SK-N-SH (cell line): Measurements from ENCODE around the gene MOV10L1. TPM values are rescaled to one million over a fixed set of nuclear protein-coding genes. Genes with fewer than 3 reads are reported as not detected.

Source experiments
- CTCF ChIA-PET: fragments of 300-600, 350-600 bp; formaldehyde crosslinking; extraction: SDS; loops from one replicate; lab custom pipeline; 2021; lab: Yijun Ruan, JAX
- POLR2A ChIA-PET: fragments of 350-600 bp; sonication (Branson Sonifier 250); formaldehyde crosslinking; extraction: SDS; loops from one replicate; lab custom pipeline; 2020; ENCODE audit warnings: antibody characterized with exemption, inconsistent platforms; lab: Yijun Ruan, JAX
- DNase-seq: peaks from one replicate; pipeline ENCODE4 v3.0.0; 2012
- H2AFZ ChIP-seq: fragments of 200-600 bp; sonication (generic); 2 replicates; pipeline ENCODE4 v1.8.1; 2016; ENCODE audit warnings: antibody characterized with exemption, mild to moderate bottlenecking, low read depth
- H3F3A ChIP-seq: fragments of 200-600 bp; sonication (generic); replicated peaks from 2 replicates; pipeline ENCODE3; 2016; ENCODE audit warnings: antibody characterized with exemption, mild to moderate bottlenecking; ENCODE audit not compliant: insufficient read depth
- H3K27ac ChIP-seq, 2 experiments: fragments of 200-500 bp in 1 of 2; fragments of 200-600 bp in 1 of 2; sonication (Bioruptor generic) in 1 of 2; sonication (generic), shearing (Covaris generic) in 1 of 2; 2 replicates each; pipeline versions ENCODE4 v1.5.1 to v1.6.1; 2014 to 2016; ENCODE audit warnings: low read depth in 2 of 2, inconsistent platforms in 1 of 2, low read length in 1 of 2, mild to moderate bottlenecking in 1 of 2, mixed read lengths in 1 of 2
- H3K27me3 ChIP-seq: fragments of 200-600 bp; sonication (generic), shearing (Covaris generic); 2 replicates; pipeline ENCODE4 v1.6.1; 2016; ENCODE audit warnings: mixed run types; ENCODE audit not compliant: insufficient read depth
- H3K36me3 ChIP-seq, 2 experiments: fragments of 200-500 bp in 1 of 2; fragments of 200-600 bp in 1 of 2; sonication (Bioruptor generic) in 1 of 2; sonication (generic) in 1 of 2; replicated peaks in 1 of 2; 2 replicates each; pipeline versions ENCODE3 to v1.5.1; 2014 to 2016; ENCODE audit warnings: low read length in 1 of 2, mild to moderate bottlenecking in 1 of 2; ENCODE audit not compliant: insufficient read depth in 2 of 2, control insufficient read depth in 1 of 2
- H3K4me1 ChIP-seq, 2 experiments: fragments of 200-500 bp in 1 of 2; fragments of 200-600 bp in 1 of 2; sonication (Bioruptor generic) in 1 of 2; sonication (generic), shearing (Covaris generic) in 1 of 2; 2 replicates each; pipeline versions ENCODE4 v1.5.1 to v1.6.1; 2014 to 2016; ENCODE audit warnings: low read depth in 1 of 2, low read length in 1 of 2, mixed run types in 1 of 2; ENCODE audit not compliant: insufficient read depth in 2 of 2, control insufficient read depth in 1 of 2
- H3K4me2 ChIP-seq: fragments of 200-600 bp; sonication (generic), shearing (Covaris generic); 2 replicates; pipeline ENCODE4 v1.6.1; 2017; ENCODE audit warnings: mixed run types
- H3K4me3 ChIP-seq, 2 experiments: fragments of 200-500 bp in 1 of 2; fragments of 200-600 bp in 1 of 2; sonication (Bioruptor generic) in 1 of 2; sonication (generic), shearing (Covaris generic) in 1 of 2; 2 replicates each; pipeline versions ENCODE4 v1.5.1 to v1.8.1; 2014 to 2016; ENCODE audit warnings: low read depth in 2 of 2, inconsistent platforms in 1 of 2, low read length in 1 of 2, mild to moderate bottlenecking in 1 of 2, mixed read lengths in 1 of 2, moderate library complexity in 1 of 2
- H3K79me2 ChIP-seq: fragments of 200-600 bp; sonication (generic); 2 replicates; pipeline ENCODE4 v1.8.1; 2017; ENCODE audit warnings: mild to moderate bottlenecking; ENCODE audit not compliant: insufficient read depth
- H3K9ac ChIP-seq: fragments of 200-600 bp; sonication (generic); 2 replicates; pipeline ENCODE4 v1.6.1; 2017; ENCODE audit warnings: mixed run types
- H3K9me2 ChIP-seq: fragments of 200-600 bp; sonication (generic); 2 replicates; pipeline ENCODE4 v1.6.1; 2017; ENCODE audit warnings: mixed run types
- H3K9me3 ChIP-seq: fragments of 200-600 bp; sonication (generic); 2 replicates; pipeline ENCODE4 v1.6.1; 2017; ENCODE audit warnings: mixed run types, mild to moderate bottlenecking, moderate library complexity
- H4K20me1 ChIP-seq: fragments of 200-600 bp; sonication (generic); 2 replicates; pipeline ENCODE4 v1.6.1; 2017; ENCODE audit warnings: mild to moderate bottlenecking, mixed run types; ENCODE audit not compliant: insufficient read depth
- CTCF ChIP-seq: fragments of 200-600 bp; sonication (generic); IDR thresholded peaks from 2 replicates; pipeline ENCODE4 v1.6.1; 2017; ENCODE audit warnings: antibody characterized with exemption, mild to moderate bottlenecking, moderate library complexity
- ELF1 ChIP-seq: IDR thresholded peaks from 2 replicates; pipeline ENCODE4 v1.4.0; 2012
- EP300 ChIP-seq, 2 experiments: IDR thresholded peaks; 2 replicates each; pipeline versions ENCODE4 v1.4.0 to v1.6.1; 2012; ENCODE audit warnings: borderline replicate concordance in 1 of 2, low read depth in 1 of 2, low read length in 1 of 2
- FOSL2 ChIP-seq: IDR thresholded peaks from 2 replicates; pipeline ENCODE4 v1.4.0; 2012; ENCODE audit warnings: low read depth, mild to moderate bottlenecking, moderate library complexity, borderline replicate concordance
- GATA2 ChIP-seq: sonication (generic); formaldehyde crosslinking; IDR thresholded peaks from 2 replicates; pipeline ENCODE4 v1.5.0; 2020; ENCODE audit warnings: mild to moderate bottlenecking, missing genetic modification reagents
- IRF3 ChIP-seq: fragments of 150-350 bp; IDR thresholded peaks from 2 replicates; pipeline ENCODE4 v1.6.1; 2016; ENCODE audit warnings: mild to moderate bottlenecking, low read depth, low read length
- JUND ChIP-seq: IDR thresholded peaks from 2 replicates; pipeline ENCODE4 v1.4.0; 2012
- MXI1 ChIP-seq: IDR thresholded peaks from 2 replicates; pipeline ENCODE4 v1.6.1; 2012; ENCODE audit warnings: mild to moderate bottlenecking, low read depth, low read length, improper control_type of control experiment
- NFIC ChIP-seq: IDR thresholded peaks from 2 replicates; pipeline ENCODE4 v1.4.0; 2012; ENCODE audit warnings: borderline replicate concordance
- NRF1 ChIP-seq: IDR thresholded peaks from 2 replicates; pipeline ENCODE4 v1.6.1; 2012; ENCODE audit warnings: low read depth, mild to moderate bottlenecking, low read length
- PBX3 ChIP-seq: IDR thresholded peaks from 2 replicates; pipeline ENCODE4; 2012
- RAD21 ChIP-seq: IDR thresholded peaks from 2 replicates; pipeline ENCODE4 v1.6.1; 2012; ENCODE audit warnings: mild to moderate bottlenecking, low read length
- REST ChIP-seq: IDR thresholded peaks from 2 replicates; pipeline ENCODE4 v1.6.1; 2012; ENCODE audit warnings: mild to moderate bottlenecking, low read depth, low read length, moderate library complexity
- SMC3 ChIP-seq: IDR thresholded peaks from 2 replicates; pipeline ENCODE4 v1.6.1; 2012; ENCODE audit warnings: low read depth, low read length, improper control_type of control experiment
- TAF1 ChIP-seq: IDR thresholded peaks from 2 replicates; pipeline ENCODE4 v1.6.1; 2012; ENCODE audit warnings: low read depth, mild to moderate bottlenecking, low read length, moderate library complexity, borderline replicate concordance
- TCF12 ChIP-seq: IDR thresholded peaks from 2 replicates; pipeline ENCODE4 v1.4.0; 2012
- TEAD4 ChIP-seq: IDR thresholded peaks from 2 replicates; pipeline ENCODE4 v1.4.0; 2012; ENCODE audit warnings: mild to moderate bottlenecking, borderline replicate concordance; ENCODE audit not compliant: insufficient read depth
- YY1 ChIP-seq: IDR thresholded peaks from 2 replicates; pipeline ENCODE4 v1.4.0; 2012; ENCODE audit warnings: low read depth, mild to moderate bottlenecking
- ZBTB33 ChIP-seq: IDR thresholded peaks from 2 replicates; pipeline ENCODE4 v1.4.0; 2012; ENCODE audit warnings: low read depth, borderline replicate concordance
- WGBS: methylation state at CpG from one replicate; pipeline ENCODE4 v1.1.6; 2017; ENCODE audit warnings: low lambda C conversion rate; 5-methylcytosine and 5-hydroxymethylcytosine counted together
- polyA plus RNA-seq, 3 experiments: library from polyadenylated mRNA; depleted of rRNA; stranded (reverse); fragments of >200 nt; gene quantifications; 2 replicates each; pipeline ENCODE4 v1.2.3, GENCODE V29; 2012

Gene MOV10L1
- polyA plus RNA-seq, 1 of the 3 experiments (the other 2 are of a cell fraction) = 2.1 TPM

- H3K9me2 ChIP-seq = no peaks in the 10 kb centered on the region
- peak; percentile 54 for DNase-seq
- no peak overlapping the region for H3K9ac ChIP-seq
- H3K4me1 ChIP-seq = peaks cover 0 to 13% of the 10 kb centered on the region in 2 experiments; a peak in 1 of 4 replicates
- no peaks in the 10 kb centered on the region for H3F3A ChIP-seq
- no peak overlapping the region for H3K4me3 ChIP-seq
- no peak overlapping the region for H3K4me2 ChIP-seq
- no peaks in the 10 kb centered on the region for H3K27me3 ChIP-seq
- TF ChIP-seq TAF1 (no peak), RAD21 (peak; percentile 26; the same call in 1 of the 2 replicates)
- TF ChIP-seq, all 33 proteins: peak for 1
- CTCF ChIA-PET = interaction anchor here (0.7 to 2.6 kb wide), 9 partner anchors 8 to 211 kb away, joined by 3 to 10 read pairs (median 3); no protein-coding TSS in a partner anchor
- peaks cover 0 to 3% of the 10 kb centered on the region in 2 experiments for H3K36me3 ChIP-seq
- H3K27ac ChIP-seq = no peak overlapping the region
- H3K9me3 ChIP-seq = no peaks in the 10 kb centered on the region
- no peaks in the 10 kb centered on the region for H4K20me1 ChIP-seq
- H3K79me2 ChIP-seq = no peaks in the 10 kb centered on the region
- POLR2A ChIA-PET = no interaction called here
- 62% methylated on average over 11 of the region's 11 CpGs for WGBS
- H2AFZ ChIP-seq = no peak overlapping the region
These were observed 52.1 kb downstream of the MOV10L1 start for GRCh38 chr22:50141891-50142363.

- Histone ChIP-seq H3F3A (no peaks in the 10 kb centered on the region), H3K4me3 (no peak overlapping the region), H3K9ac (no peak overlapping the region), H4K20me1 (no peaks in the 10 kb centered on the region), H3K4me2 (no peak overlapping the region), H2AFZ (no peak overlapping the region), H3K79me2 (no peaks in the 10 kb centered on the region), H3K36me3 (peaks cover 0 to 3% of the 10 kb centered on the region in 2 experiments), H3K27me3 (no peaks in the 10 kb centered on the region), H3K4me1 (peaks cover 0 to 14% of the 10 kb centered on the region in 2 experiments; a peak in 1 of 4 replicates), H3K9me3 (no peaks in the 10 kb centered on the region), H3K27ac (no peak overlapping the region), H3K9me2 (no peaks in the 10 kb centered on the region)
- CTCF ChIA-PET = interaction anchor here (1.1 to 2.6 kb wide), 6 partner anchors 9 to 213 kb away, joined by 3 to 10 read pairs (median 4); no protein-coding TSS in a partner anchor
- WGBS = 90% methylated on average over 7 of the region's 7 CpGs
- DNase-seq = no peak
- POLR2A ChIA-PET = no interaction called here
- TF ChIP-seq JUND = no peak
- no peak for TF ChIP-seq SMC3
- TF ChIP-seq NRF1 = no peak
- no peak for TF ChIP-seq TEAD4
- TF ChIP-seq EP300 (IDR thresholded peaks at IDR 0.05; ENCODE audit: borderline replicate concordance in 1 of 2, low read depth in 1 of 2, low read length in 1 of 2) = no peak
- no peak for TF ChIP-seq ELF1
- no peak for TF ChIP-seq YY1
- TF ChIP-seq GATA2 (CRISPR knock-in tag) = no peak
- TF ChIP-seq MXI1 = no peak
- TF ChIP-seq NFIC = no peak
- no peak for TF ChIP-seq IRF3
- no peak for TF ChIP-seq FOSL2
- no peak for TF ChIP-seq PBX3
- no peak for TF ChIP-seq REST
- TF ChIP-seq TCF12 = no peak
- TF ChIP-seq CTCF = no peak
- TF ChIP-seq ZBTB33 = no peak
These were observed 53.3 kb downstream of the MOV10L1 start for GRCh38 chr22:50143096-50143495.
